GM12873 (cell line): Measurements from ENCODE around the gene LRRK1.

ENCODE experiments used
- TF ChIP-seq, protein P1 (sequence below): IDR thresholded peaks from 2 replicates; pipeline ENCODE4 v1.5.1; 2012; ENCODE audit warnings: low read depth, mild to moderate bottlenecking, moderate library complexity, low read length, control low read depth; ENCODE audit not compliant: insufficient read depth; ENCODE audit errors: missing control alignments

LRRK1 gene

DNA sequence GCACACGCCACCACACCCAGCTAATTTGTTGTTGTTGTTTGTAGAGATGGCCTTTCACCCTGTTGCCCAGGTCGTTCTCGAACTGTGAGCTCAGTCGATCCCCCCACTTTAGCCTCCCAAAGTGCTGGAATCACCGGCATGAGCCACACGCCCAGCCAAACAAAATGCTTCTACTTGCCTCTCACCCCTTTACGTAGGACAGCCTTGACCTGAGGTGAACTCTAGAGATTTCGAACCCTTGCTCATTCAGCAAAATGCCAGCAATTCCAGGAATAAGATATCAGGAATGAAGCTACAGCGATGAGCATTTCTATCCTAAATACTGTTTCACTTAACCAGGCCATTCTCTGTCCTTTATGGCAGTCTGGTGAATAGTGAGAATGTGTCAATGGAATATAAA, 135.0 kb downstream of the LRRK1 start:
- TF ChIP-seq, protein P1, sequence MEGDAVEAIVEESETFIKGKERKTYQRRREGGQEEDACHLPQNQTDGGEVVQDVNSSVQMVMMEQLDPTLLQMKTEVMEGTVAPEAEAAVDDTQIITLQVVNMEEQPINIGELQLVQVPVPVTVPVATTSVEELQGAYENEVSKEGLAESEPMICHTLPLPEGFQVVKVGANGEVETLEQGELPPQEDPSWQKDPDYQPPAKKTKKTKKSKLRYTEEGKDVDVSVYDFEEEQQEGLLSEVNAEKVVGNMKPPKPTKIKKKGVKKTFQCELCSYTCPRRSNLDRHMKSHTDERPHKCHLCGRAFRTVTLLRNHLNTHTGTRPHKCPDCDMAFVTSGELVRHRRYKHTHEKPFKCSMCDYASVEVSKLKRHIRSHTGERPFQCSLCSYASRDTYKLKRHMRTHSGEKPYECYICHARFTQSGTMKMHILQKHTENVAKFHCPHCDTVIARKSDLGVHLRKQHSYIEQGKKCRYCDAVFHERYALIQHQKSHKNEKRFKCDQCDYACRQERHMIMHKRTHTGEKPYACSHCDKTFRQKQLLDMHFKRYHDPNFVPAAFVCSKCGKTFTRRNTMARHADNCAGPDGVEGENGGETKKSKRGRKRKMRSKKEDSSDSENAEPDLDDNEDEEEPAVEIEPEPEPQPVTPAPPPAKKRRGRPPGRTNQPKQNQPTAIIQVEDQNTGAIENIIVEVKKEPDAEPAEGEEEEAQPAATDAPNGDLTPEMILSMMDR = no peak

DNA sequence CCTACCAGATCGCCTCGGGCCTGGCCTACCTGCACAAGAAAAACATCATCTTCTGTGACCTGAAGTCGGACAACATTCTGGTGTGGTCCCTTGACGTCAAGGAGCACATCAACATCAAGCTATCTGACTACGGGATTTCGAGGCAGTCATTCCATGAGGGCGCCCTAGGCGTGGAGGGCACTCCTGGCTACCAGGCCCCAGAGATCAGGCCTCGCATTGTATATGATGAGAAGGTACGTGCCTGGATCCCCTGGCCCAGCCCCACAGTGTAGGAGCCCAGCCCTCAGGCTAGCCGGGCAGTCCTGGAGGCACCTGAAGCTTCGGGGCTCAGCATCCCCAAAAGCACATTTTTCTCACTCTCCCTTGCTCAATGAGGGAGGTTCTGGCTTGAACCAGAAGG, 135.8 kb downstream of the LRRK1 start:
- TF ChIP-seq, protein P1 = no peak

DNA sequence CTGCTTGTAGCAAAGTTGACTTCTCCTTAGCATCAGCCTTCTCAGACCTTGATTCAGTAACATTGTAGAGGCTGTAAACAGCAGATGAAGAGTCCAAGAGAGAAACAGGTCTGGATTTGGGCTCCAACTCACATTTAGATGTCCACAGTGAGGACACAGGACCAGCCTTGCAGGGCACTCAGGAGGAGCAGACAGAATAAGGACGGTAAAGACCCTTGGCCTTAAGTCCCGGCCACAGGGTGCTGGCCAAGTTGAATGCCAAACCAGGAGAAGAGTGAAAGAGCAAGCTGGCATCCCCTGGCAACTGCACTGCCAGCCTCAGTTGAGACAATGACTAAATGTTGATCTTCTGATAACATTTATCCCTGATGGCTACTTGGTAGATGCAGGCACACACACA, 136.3 kb downstream of the LRRK1 start:
- TF ChIP-seq, protein P1 = no peak

DNA sequence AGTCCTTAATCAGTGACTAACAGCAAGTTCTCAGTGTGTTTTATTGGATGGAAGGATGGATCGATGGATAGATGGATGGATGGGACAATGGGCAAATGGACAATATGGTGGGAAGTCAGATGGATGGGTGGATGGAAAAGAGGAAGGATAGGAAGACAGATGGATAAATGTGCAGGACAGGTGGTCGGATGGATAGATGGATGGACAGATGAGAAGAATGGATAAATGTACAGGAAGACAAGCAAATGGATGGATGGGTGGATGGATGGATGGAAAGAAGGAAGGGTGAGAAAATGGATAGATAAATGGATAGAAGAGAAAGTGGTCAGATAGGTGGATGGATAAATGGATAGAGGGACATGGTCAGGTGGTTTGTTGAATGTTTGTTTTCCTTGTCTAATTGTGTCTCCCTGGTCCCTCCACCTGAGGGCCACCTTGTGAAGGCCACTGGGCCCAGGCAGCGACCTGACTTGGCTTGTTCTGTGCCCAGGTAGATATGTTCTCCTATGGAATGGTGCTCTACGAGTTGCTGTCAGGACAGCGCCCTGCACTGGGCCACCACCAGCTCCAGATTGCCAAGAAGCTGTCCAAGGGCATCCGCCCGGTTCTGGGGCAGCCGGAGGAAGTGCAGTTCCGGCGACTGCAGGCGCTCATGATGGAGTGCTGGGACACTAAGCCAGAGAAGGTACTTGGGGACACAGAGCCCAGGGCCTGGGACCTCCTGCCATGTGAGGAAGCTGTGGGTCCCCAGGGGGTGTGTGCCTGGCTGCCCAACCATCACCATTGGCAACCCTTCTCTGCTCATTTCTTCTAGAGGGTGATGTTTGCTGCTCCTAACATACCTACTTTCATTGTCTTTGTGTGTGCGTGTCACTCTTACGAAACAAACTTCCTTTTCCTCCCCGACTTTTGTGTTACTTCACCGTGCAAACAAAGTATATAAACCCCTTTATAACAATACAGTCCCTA, 137.5 kb downstream of the LRRK1 start:
- TF ChIP-seq, protein P1 = no peak

DNA sequence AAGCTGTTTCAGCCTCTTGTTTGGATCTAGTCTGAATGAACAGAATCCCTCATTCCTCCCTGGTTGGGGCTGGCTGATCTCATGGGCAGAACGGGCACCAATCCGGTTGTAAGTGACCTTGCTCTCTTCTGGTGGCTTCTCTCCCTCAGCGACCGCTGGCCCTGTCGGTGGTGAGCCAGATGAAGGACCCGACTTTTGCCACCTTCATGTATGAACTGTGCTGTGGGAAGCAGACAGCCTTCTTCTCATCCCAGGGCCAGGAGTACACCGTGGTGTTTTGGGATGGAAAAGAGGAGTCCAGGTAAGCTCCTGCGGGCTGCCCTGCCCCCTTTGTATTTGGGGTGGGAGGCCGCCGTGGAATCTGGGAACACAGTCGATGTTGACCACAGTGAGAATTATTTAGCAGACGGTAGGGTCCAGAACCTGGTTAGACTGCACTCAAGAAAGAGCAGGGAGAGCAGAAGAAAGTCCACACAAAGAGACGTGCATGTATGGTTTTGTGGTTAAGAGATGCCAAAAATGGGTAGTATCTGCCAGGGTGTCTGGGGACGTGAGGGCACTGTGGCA, 138.8 kb downstream of the LRRK1 start:
- TF ChIP-seq, protein P1 = no peak

DNA sequence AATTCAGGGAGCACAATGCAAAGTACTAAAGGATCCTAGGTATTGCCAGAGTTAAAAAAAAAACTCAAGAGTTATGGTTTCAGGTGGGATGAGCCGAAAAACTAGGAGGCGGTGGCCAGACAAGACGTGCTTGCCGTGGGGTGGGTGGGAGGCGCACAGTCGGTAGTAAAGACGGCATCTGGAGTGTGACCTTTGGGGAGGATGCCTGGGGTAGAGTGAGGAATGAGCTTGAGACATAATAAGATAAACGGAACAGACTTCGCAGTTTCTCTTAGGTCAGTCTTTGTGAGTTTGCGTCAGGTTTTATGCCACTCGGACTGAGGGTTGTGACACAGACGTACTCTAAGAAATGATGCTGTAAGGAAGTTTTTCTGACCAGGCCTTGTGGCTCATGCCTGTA, 139.6 kb downstream of the LRRK1 start:
- TF ChIP-seq, protein P1 = no peak
